ENCODE data around the gene OLFML3. TPM values are rescaled to one million over a fixed set of nuclear protein-coding genes. Genes with fewer than 3 reads are reported as not detected.

Gene OLFML3
- total RNA-seq, 1 donor from 2014 or later = 37.0 TPM

DNA sequence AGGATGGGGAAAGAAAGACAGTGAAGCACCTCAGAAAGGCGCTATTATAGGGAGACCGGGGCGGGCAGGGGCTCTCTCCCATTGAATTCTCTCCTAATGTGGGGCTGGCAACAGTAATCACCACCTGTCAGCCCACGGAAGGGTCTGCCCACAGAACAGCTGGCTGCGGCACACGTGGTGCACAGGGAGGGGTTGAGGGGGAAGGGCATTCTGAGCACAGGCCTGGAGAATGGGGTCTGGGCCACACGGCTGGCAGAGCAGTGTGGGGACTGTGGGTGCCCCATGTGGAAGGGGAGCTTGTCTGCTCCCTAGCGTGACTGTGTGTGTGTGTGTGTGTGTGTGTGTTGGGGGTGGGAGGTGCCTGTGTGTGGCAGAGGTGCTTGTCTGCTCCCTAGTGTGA is 4.1 kb downstream of the OLFML3 start:
- Mint-ChIP-seq H3K4me3 (ENCODE audit: unreplicated experiment) (no peak overlapping the region), H3K27me3 (ENCODE audit: unreplicated experiment) (no peaks in the 10 kb centered on the region), H3K36me3 (ENCODE audit: unreplicated experiment) (peaks cover 2% of the 10 kb centered on the region), H3K9me3 (ENCODE audit: unreplicated experiment) (peaks cover 5% of the 10 kb centered on the region), H3K27ac (ENCODE audit: unreplicated experiment) (peak overlapping the region; percentile 88), H3K4me1 (ENCODE audit: unreplicated experiment) (peaks cover 70% of the 10 kb centered on the region)
- TF ChIP-seq, protein P1, sequence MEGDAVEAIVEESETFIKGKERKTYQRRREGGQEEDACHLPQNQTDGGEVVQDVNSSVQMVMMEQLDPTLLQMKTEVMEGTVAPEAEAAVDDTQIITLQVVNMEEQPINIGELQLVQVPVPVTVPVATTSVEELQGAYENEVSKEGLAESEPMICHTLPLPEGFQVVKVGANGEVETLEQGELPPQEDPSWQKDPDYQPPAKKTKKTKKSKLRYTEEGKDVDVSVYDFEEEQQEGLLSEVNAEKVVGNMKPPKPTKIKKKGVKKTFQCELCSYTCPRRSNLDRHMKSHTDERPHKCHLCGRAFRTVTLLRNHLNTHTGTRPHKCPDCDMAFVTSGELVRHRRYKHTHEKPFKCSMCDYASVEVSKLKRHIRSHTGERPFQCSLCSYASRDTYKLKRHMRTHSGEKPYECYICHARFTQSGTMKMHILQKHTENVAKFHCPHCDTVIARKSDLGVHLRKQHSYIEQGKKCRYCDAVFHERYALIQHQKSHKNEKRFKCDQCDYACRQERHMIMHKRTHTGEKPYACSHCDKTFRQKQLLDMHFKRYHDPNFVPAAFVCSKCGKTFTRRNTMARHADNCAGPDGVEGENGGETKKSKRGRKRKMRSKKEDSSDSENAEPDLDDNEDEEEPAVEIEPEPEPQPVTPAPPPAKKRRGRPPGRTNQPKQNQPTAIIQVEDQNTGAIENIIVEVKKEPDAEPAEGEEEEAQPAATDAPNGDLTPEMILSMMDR (IDR thresholded peaks at IDR 0.05) = no peak
- no peak for DNase-seq (ENCODE audit: extremely low spot score, unreplicated experiment)

DNA sequence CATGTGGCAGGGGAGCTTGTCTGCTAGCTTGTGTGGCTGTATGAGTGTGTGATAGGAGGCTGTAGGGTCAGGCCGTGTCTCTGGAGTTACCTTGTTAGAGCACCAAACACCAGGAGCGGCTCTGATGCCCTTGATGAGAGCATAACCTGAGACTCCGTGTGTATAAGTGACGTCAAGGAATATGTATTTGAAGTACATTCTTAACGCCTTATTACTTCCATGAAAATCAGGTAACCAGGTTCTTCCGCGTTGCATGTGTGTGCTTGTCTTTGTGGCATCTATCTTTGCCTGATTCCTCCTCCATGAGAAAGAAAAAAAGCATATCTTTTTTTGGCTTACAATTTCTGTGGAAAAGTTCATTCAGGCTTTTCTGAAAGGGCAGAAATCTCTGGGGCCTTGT is 4.6 kb downstream of the OLFML3 start:
- H3K4me1 Mint-ChIP-seq (ENCODE audit: unreplicated experiment) = peaks cover 66% of the 10 kb centered on the region
- no peak overlapping the region for H3K4me3 Mint-ChIP-seq (ENCODE audit: unreplicated experiment)
- H3K36me3 Mint-ChIP-seq (ENCODE audit: unreplicated experiment) = peaks cover 2% of the 10 kb centered on the region
- H3K27me3 Mint-ChIP-seq (ENCODE audit: unreplicated experiment) = no peaks in the 10 kb centered on the region
- H3K27ac Mint-ChIP-seq (ENCODE audit: unreplicated experiment) = peak overlapping the region; percentile 88
- TF ChIP-seq, protein P1 (IDR thresholded peaks at IDR 0.05) = no peak
- peaks cover 5% of the 10 kb centered on the region for H3K9me3 Mint-ChIP-seq (ENCODE audit: unreplicated experiment)
- no peak for DNase-seq (ENCODE audit: extremely low spot score, unreplicated experiment)

DNA sequence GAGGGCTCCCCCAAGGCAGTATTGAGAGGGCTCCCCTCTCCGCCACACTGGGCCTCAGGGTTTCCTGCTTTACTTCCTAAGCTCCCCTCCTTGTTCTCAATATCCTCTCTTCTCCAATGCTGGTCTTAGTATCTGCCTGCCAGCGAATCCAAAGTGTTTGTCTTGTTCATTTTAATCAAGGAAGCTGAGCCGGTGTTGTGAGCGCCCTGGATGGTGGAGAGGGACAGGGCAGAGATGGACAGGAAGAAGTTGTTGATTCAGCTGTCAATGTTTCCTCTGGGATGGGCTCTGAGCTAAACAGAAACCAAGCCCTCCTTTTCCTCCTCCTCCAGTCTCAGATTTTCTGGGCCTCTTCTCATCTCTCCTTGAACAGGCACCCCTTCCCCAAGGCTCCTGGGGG is 5.4 kb downstream of the OLFML3 start:
- no peaks in the 10 kb centered on the region for H3K27me3 Mint-ChIP-seq (ENCODE audit: unreplicated experiment)
- peak overlapping the region; percentile 88 for H3K27ac Mint-ChIP-seq (ENCODE audit: unreplicated experiment)
- no peak for DNase-seq (ENCODE audit: extremely low spot score, unreplicated experiment)
- H3K36me3 Mint-ChIP-seq (ENCODE audit: unreplicated experiment) = peaks cover 2% of the 10 kb centered on the region
- H3K4me1 Mint-ChIP-seq (ENCODE audit: unreplicated experiment) = peaks cover 57% of the 10 kb centered on the region
- H3K4me3 Mint-ChIP-seq (ENCODE audit: unreplicated experiment) = no peak overlapping the region
- TF ChIP-seq, protein P1 (IDR thresholded peaks at IDR 0.05) = no peak
- H3K9me3 Mint-ChIP-seq (ENCODE audit: unreplicated experiment) = peaks cover 5% of the 10 kb centered on the region

DNA sequence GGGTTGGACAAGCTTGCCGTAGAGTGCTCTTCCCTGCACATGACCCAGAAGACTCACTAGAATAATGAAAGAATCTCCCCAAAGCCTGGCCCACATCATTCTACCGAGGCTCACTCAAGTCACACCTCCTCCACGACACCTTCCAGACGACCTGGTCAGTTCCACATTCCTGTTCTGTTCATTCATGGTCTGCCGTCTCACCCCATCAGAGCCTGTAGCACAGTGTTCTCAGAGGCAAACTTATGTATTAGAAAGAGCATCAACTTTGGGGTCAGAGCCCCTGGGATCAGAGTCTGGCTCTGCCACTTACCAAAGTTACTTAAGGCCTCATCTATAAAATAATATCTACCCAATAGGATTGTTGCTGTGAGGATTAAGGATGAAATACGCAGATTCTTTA is 7.5 kb downstream of the OLFML3 start:
- Mint-ChIP-seq H3K4me1 (ENCODE audit: unreplicated experiment) (peaks cover 39% of the 10 kb centered on the region), H3K27me3 (ENCODE audit: unreplicated experiment) (no peaks in the 10 kb centered on the region), H3K9me3 (ENCODE audit: unreplicated experiment) (peaks cover 5% of the 10 kb centered on the region), H3K4me3 (ENCODE audit: unreplicated experiment) (no peak overlapping the region), H3K27ac (ENCODE audit: unreplicated experiment) (no peak overlapping the region), H3K36me3 (ENCODE audit: unreplicated experiment) (peaks cover 2% of the 10 kb centered on the region)
- TF ChIP-seq, protein P1 (IDR thresholded peaks at IDR 0.05) = no peak
- DNase-seq (ENCODE audit: extremely low spot score, unreplicated experiment) = no peak

DNA sequence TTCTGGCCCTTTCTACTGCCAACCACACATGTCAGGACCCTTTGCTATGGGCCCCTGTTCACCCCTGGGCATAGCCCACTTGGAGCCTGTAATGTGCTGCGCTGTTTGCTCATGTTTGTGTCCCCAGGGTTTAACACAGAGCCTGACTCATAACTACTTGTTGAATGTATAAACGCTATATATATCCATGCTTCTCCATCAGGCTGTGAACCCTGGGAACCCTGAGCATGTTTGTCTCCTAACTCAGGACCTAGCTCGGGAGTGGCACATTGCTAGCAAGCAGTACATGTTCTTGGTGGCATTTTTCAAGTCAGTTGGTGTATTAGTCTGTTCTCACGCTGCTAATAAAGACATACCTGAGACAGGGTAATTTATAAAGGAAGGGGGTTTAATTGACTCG is 8.0 kb downstream of the OLFML3 start:
- Mint-ChIP-seq H3K36me3 (ENCODE audit: unreplicated experiment) (peaks cover 2% of the 10 kb centered on the region), H3K27me3 (ENCODE audit: unreplicated experiment) (no peaks in the 10 kb centered on the region), H3K9me3 (ENCODE audit: unreplicated experiment) (peaks cover 5% of the 10 kb centered on the region), H3K27ac (ENCODE audit: unreplicated experiment) (no peak overlapping the region), H3K4me3 (ENCODE audit: unreplicated experiment) (no peak overlapping the region), H3K4me1 (ENCODE audit: unreplicated experiment) (peaks cover 35% of the 10 kb centered on the region)
- DNase-seq (ENCODE audit: extremely low spot score, unreplicated experiment) = no peak
- TF ChIP-seq, protein P1 (IDR thresholded peaks at IDR 0.05) = no peak
